Urinary bladder (tissue), 4 donors: ENCODE data around the gene SCT. TPM values are rescaled to one million over a fixed set of nuclear protein-coding genes. Genes with fewer than 3 reads are reported as not detected.

Experiments used
- DNase-seq: peaks from one replicate; pipeline ENCODE4 v3.0.0-alpha.2; 2015; ENCODE audit errors: extremely low spot score
- H3K27ac ChIP-seq: one replicate; pipeline ENCODE4 v1.5.1; 2013; ENCODE audit warnings: low read depth, mild to moderate bottlenecking, moderate library complexity
- H3K36me3 ChIP-seq: one replicate; pipeline ENCODE4 v1.6.1; 2013; ENCODE audit warnings: mild to moderate bottlenecking, moderate library complexity; ENCODE audit not compliant: insufficient read depth
- H3K4me1 ChIP-seq: one replicate; pipeline ENCODE4 v1.6.1; 2013; ENCODE audit warnings: mild to moderate bottlenecking, moderate library complexity; ENCODE audit not compliant: insufficient read depth
- H3K4me3 ChIP-seq: one replicate; pipeline ENCODE4 v1.5.1; 2013; ENCODE audit warnings: low read depth, low read length
- WGBS: extraction: QIAGEN DNeasy Blood & Tissue Kit; methylation state at CpG from one replicate; pipeline ENCODE4 v1.1.7; 2013; 5-methylcytosine and 5-hydroxymethylcytosine counted together
- polyA plus RNA-seq: library from polyadenylated mRNA; stranded (reverse); fragments of 200-250 nt; gene quantifications from one replicate; pipeline ENCODE4 v1.2.3, GENCODE V29; 2013
- total RNA-seq: library from RNA; depleted of rRNA; stranded (reverse); fragments of >200 nt; gene quantifications from one replicate; pipeline ENCODE4 v1.2.3, GENCODE V29; 2014
- donor health status: healthy with polysubstance abuse.
- donor health status: healthy.

SCT gene
- total and polyA plus RNA-seq, 2 donors, result not detected

GRCh38 chr11:638631-639331 is 11.8 kb upstream of the SCT start:
- H3K4me1 ChIP-seq, result peaks cover 4% of the 10 kb centered on the region
- no peak for DNase-seq
- H3K27ac ChIP-seq, result no peak overlapping the region
- 57% methylated on average over 28 of the region's 28 CpGs for WGBS
- H3K36me3 ChIP-seq, result no peaks in the 10 kb centered on the region
- H3K4me3 ChIP-seq, result no peak overlapping the region

- H3K36me3 ChIP-seq, result no peaks in the 10 kb centered on the region
- no peak for DNase-seq
- 33% methylated on average over 55 of the region's 55 CpGs for WGBS
- peaks cover 4% of the 10 kb centered on the region for H3K4me1 ChIP-seq
- no peak overlapping the region for H3K27ac ChIP-seq
- H3K4me3 ChIP-seq, result peak overlapping the region; percentile 30
These were observed 10.9 kb upstream of the SCT start for GRCh38 chr11:637593-638521.

GRCh38 chr11:637333-637592 is 10.3 kb upstream of the SCT start:
- H3K4me1 ChIP-seq, result peaks cover 6% of the 10 kb centered on the region
- DNase-seq, result no peak
- H3K27ac ChIP-seq, result no peak overlapping the region
- H3K4me3 ChIP-seq, result peak overlapping the region; percentile 30
- WGBS, result 2% methylated on average over 34 of the region's 34 CpGs
- H3K36me3 ChIP-seq, result no peaks in the 10 kb centered on the region

GRCh38 chr11:636511-637332 is 9.7 kb upstream of the SCT start, which contains the start of gene DRD4:
TSS of gene DRD4 (plus strand) at chr11:637269. CDS start at chr11:637305, 36 bp downstream.
- Histone ChIP-seq H3K4me3 (peak within 1 kb of the TSS; percentile 30), H3K36me3 (no peaks in the 10 kb centered on the region), H3K27ac (no peak within 1 kb of the TSS), H3K4me1 (peaks cover 6% of the 10 kb centered on the region)
- no peak for DNase-seq
- 11% methylated on average over 100 of the region's 100 CpGs for WGBS

- H3K27ac ChIP-seq, result no peak overlapping the region
- 75% methylated on average over 22 of the region's 22 CpGs for WGBS
- peaks cover 6% of the 10 kb centered on the region for H3K4me1 ChIP-seq
- no peak overlapping the region for H3K4me3 ChIP-seq
- H3K36me3 ChIP-seq, result no peaks in the 10 kb centered on the region
- DNase-seq, result no peak
These were observed 9.0 kb upstream of the SCT start for GRCh38 chr11:635945-636510.

GRCh38 chr11:630871-631270 is 3.9 kb upstream of the SCT start:
- 93% methylated on average over 5 of the region's 5 CpGs for WGBS
- H3K4me3 ChIP-seq, result no peak overlapping the region
- no peaks in the 10 kb centered on the region for H3K36me3 ChIP-seq

GRCh38 chr11:629237-629583 is 2.2 kb upstream of the SCT start:
- Histone ChIP-seq H3K36me3 (no peaks in the 10 kb centered on the region), H3K27ac (no peak overlapping the region), H3K4me1 (peaks cover 4% of the 10 kb centered on the region), H3K4me3 (no peak overlapping the region)
- 41% methylated on average over 10 of the region's 10 CpGs for WGBS
- no peak for DNase-seq

More at GRCh38 chr11:630871-631270, 3.9 kb upstream of the SCT start:
- H3K4me1 ChIP-seq, result peaks cover 4% of the 10 kb centered on the region
- no peak overlapping the region for H3K27ac ChIP-seq
- no peak for DNase-seq

- DNase-seq, result no peak
- H3K4me3 ChIP-seq, result no peak overlapping the region
These were observed 1.1 kb upstream of the SCT start for GRCh38 chr11:628056-628455.

GRCh38 chr11:627308-627576 is 261 bp upstream of the SCT start:
- WGBS, result 20% methylated on average over 28 of the region's 28 CpGs
- no peak for DNase-seq
- H3K27ac ChIP-seq, result no peak overlapping the region
- peaks cover 2% of the 10 kb centered on the region for H3K4me1 ChIP-seq
- H3K36me3 ChIP-seq, result no peaks in the 10 kb centered on the region
- H3K4me3 ChIP-seq, result no peak overlapping the region

More at GRCh38 chr11:628056-628455, 1.1 kb upstream of the SCT start:
- 95% methylated on average over 31 of the region's 31 CpGs for WGBS
- Histone ChIP-seq H3K4me1 (peaks cover 4% of the 10 kb centered on the region), H3K36me3 (no peaks in the 10 kb centered on the region), H3K27ac (no peak overlapping the region)

GRCh38 chr11:625636-626268 is 1.2 kb downstream of the SCT start:
- no peak for DNase-seq
- Histone ChIP-seq H3K36me3 (no peaks in the 10 kb centered on the region), H3K27ac (no peak overlapping the region), H3K4me3 (no peak overlapping the region), H3K4me1 (peaks cover 2% of the 10 kb centered on the region)
- 72% methylated on average over 22 of the region's 22 CpGs for WGBS

GRCh38 chr11:624705-625635 is 2.0 kb downstream of the SCT start, which contains the start of gene CDHR5:
TSS of gene CDHR5 (minus strand) at chr11:624955. CDS start at chr11:624902, 53 bp downstream.
- DNase-seq, result no peak
- Histone ChIP-seq H3K27ac (no peak within 1 kb of the TSS), H3K4me3 (no peak within 1 kb of the TSS), H3K36me3 (no peaks in the 10 kb centered on the region), H3K4me1 (peaks cover 2% of the 10 kb centered on the region)
- WGBS, result 55% methylated on average over 33 of the region's 33 CpGs

GRCh38 chr11:623999-624704 is 2.8 kb downstream of the SCT start:
- no peak for DNase-seq
- H3K36me3 ChIP-seq, result no peaks in the 10 kb centered on the region
- WGBS, result 78% methylated on average over 25 of the region's 25 CpGs
- H3K4me3 ChIP-seq, result no peak overlapping the region
- H3K27ac ChIP-seq, result no peak overlapping the region
- H3K4me1 ChIP-seq, result peaks cover 2% of the 10 kb centered on the region
